Stimulated activated CD4-positive, alpha-beta T cell treated with anti-CD3 and anti-CD28 coated beads, Interleukin-2, amount 100 ng/mL, for 4 hours (primary cell): Measurements from ENCODE around the gene SPSB3.
"Not testable (repeated sequence)": the region's sequence is repeated elsewhere in the genome, so short reads cannot be mapped to it uniquely, and the experiment has no call there.

Source experiments
- DNase-seq: peaks from one replicate; pipeline ENCODE4 v3.0.0-alpha.2; 2020; ENCODE audit warnings: low read depth

Gene SPSB3

GRCh38 chr16:1816396-1817275 is 34.3 kb upstream of the SPSB3 start:
- DNase-seq: no peak

DNA sequence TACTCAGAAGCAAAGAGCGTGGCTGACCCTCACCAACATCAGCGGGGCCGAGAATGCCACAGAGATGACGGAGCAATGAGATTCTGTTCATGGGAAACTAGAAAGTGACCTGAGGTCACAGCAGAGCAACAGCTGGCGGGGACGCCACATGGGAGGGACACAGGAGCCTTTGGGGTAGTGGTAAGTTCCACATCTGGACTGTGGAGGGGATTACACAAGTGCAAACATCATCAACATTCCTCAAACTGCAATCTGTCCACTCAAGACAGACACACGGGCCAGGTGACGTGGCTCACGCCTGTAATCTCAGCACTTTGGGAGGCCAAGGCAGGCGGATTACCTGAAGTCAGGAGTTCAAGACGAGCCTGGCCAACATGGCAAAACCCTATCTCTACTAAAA is 33.1 kb upstream of the SPSB3 start:
- DNase-seq: no peak

DNA sequence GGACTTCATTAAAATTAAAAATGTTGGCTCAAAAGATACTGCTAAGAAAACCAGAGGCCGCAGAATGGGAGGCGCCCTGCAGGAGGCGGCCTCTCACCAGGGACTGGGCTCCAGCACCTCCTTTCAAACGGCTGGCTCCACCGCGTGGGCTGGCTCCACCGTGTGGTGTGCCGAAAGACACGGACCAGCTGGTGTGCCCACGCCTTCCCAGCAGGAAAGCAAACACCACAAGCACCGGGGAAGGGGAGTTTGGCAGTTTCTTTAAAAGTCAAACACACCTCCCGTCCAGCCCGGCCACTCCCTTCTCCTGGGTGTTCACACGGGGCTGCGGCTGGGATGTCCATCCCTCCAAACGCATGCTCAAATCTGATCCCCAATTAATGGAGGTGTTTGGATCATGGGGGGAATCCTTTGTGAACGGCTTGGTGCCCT is 30.4 kb upstream of the SPSB3 start:
- peak; percentile 39 for DNase-seq

DNA sequence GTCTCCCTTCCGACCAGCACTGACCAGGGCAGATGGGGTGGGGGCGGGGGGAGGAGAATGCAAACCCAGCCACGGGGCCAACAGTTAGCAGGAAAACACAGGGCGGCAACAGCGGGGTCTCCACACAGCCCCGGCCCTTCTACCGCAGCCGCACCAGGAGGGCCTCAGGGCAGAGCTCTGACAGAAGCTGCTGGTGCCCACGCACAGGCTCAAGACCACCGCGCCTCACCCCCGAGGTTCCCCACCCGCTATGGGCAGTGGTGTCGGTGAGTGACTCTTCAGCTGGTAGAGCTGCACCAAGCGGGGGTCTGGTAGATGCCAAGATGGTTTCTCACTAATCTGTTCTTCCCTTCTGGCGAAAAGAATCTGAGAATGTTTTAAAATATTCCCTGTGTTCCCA is 28.2 kb upstream of the SPSB3 start:
- no peak for DNase-seq

DNA sequence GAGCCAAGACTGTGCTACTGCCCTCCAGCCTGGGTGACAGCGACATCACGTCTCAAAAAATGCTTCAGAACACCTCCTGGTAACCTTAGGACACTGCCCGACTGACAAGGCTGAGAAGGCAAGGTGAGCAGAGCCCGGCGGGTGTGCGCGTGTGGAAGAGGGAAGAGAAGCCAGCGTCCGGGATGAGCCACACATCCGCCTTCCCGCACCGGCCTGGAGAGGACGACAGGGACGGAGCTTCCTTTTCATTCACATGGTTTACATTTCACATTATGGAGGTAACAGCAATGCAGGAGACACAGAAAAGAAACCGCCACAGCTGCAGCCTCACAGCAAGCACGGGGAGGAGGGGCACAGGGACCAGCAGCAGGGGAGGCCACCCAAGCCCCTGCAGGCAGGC is 27.7 kb upstream of the SPSB3 start:
- DNase-seq: no peak

DNA sequence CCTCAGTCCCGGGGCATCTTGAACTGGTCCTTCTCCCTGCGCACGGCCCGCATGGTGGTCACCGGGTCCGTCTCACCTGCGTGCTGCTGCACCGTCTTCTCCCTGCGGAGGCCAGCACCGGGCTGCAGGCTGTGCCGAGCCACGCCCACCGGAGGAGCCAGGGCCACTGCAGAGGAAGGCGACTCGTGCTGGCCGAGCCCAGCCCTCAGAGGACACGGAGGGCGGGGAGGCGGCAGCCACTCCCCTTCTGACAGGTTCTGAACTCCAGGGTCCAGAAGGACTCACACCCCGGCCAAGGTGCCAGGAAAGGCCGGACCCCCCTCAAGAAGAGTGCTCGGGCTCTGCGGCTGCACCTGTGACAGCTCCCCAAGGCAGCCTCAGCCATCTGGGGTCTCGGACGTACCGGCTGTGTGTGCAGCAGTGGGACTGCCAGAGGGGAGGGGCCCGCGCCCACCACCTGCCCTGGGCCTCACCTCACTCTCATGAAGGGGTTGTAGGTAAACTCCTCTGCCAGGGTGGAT is 27.0 kb upstream of the SPSB3 start:
- DNase-seq: no peak

GRCh38 chr16:1808691-1809090 is 26.3 kb upstream of the SPSB3 start:
- no peak for DNase-seq

DNA sequence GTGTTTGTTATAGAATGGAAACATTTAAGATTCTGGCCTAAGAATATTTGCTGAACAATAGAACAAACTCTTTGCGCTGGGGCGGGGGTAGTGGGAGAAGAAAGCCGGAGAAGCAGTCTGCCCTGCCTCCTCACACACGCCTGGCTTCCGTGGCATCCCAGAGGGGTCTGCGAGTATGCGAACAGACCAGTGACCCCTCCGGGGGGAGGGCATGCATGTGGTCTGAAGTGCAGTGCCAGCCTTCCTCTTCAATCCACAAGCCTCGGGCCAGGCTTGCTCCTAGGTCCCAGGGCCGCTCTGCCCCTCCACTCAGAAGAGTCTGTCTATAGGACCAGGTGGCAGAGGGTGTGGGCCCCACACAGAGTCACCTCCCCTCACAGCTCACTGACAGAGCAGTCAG is 25.3 kb upstream of the SPSB3 start:
- no peak for DNase-seq

DNA sequence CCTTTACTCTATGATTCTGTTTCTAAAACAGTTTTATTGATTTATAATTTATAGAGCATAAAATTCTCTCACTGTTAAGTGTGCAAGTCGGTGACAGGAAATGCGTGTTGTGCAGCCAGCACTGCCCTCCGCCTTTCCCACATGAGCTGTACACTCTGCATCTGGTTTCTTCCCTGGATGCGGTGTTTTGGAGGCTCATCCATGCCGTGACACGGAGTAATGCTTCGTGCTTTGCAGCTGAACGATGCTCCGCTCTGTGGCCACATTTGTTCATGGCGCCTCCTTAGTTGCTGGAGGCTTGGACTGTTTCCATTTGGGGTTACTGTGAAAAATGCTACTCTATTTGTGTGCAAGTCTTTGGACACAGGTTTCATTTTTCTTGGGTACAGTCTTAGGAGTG is 18.3 kb upstream of the SPSB3 start:
- no peak for DNase-seq

DNA sequence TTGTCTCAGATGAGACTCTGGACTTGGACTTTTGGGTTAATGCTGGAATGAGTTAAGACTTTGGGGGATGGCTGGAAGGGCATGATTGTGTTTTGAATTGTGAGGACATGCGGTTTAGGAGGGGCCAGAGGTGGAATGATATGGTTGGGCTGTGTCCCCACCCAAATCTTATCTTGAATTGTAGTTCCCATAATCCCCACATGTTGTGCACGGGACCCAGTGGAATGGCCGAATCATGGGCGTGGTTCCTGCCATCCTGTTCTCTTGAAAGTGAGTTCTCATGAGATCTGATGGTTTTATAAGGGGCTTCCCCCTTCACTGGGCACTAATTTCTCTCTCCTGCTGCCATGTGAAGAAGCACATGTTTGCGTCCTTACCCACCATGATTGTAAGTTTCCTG is 16.9 kb upstream of the SPSB3 start:
- not testable (repeated sequence) for DNase-seq

DNA sequence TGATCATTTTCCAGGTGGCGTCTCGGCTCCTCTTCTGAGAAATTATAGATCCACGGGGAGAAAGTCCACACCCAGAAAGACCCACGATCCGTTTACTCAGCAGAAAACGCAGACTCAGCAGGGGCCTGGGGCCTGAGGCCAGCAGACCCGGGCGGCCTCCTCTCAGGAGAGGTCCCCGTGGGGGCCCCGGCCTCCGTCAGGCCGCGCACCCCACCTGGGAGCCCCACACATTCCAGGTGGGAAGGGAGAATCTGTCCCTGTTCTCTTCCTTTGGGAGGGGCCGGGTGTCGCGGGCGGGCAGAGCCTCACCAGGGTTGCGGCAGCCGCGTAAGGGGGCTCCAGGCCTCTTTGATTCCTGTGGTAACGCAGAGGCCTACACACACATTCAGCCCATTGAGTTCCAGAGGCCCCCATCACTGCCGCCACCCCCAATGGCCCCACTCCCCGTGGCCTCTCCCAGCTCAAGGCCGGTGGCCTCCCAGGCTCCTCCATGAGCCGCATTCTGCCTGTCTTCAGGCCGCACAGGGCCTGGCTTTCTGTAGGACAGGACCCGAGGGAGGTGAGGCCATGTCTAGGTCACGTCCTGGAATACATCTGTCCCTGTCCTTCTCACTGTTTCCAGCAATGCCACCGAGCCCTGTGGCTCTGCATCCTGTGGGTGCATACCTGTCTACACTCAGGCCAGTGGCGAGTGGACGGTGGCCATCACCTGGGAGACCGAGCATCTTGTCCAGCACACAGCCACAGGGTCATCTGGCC is 12.7 kb upstream of the SPSB3 start:
- DNase-seq: no peak

- no peak for DNase-seq
Observed at GRCh38 chr16:1794221-1794871, 12.0 kb upstream of the SPSB3 start.

GRCh38 chr16:1793578-1794220 is 11.3 kb upstream of the SPSB3 start, which contains the start of gene IGFALS:
Gene IGFALS, minus strand, starts transcription at chr16:1793705. Its CDS starts 53 bp downstream, at chr16:1793652.
- no peak for DNase-seq

- DNase-seq: no peak
Observed at GRCh38 chr16:1792836-1793577, 10.6 kb upstream of the SPSB3 start.

DNA sequence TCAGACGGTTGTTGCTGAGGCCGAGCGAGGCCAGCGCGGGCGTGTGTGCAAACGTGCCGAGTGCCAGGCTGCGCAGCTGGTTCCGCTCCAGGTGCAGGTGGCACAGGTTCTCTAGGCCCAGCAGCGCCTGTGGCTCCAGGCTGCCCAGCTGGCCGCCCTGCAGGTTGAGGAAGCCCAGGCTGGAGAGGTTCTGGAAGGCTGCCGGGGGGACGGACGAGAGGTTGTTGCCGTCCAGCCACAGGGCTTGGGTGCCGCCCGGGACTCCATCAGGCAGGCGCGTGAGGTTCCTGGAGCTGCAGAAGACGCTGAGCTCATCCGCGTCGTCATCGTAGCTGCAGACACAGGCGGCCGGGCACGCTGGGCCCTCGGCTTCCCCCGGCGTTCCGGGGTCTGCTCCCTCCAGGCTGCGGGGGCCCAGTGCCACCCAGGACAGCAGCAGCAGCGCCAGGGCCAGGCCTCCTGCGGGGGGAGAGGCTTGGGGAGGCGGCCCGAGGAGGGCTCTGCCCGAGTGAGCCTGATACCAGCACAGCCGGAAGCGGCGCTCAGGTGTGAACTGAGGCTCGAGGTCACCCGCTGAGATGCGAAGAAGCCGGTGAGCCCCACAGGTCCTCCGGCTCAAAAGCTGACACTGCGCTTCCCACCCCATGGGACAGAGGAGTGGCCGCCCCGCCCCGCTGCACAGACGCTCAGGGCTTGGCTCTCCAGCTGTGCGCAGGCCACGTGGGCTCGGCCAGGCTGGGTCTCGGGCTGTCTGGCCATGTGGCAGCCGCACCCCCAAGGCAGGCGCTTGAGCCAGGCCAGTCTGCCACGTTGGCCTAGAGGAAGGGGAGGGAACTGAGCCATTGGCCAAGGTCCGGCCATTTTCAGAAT is 9.8 kb upstream of the SPSB3 start:
- DNase-seq: no peak

DNA sequence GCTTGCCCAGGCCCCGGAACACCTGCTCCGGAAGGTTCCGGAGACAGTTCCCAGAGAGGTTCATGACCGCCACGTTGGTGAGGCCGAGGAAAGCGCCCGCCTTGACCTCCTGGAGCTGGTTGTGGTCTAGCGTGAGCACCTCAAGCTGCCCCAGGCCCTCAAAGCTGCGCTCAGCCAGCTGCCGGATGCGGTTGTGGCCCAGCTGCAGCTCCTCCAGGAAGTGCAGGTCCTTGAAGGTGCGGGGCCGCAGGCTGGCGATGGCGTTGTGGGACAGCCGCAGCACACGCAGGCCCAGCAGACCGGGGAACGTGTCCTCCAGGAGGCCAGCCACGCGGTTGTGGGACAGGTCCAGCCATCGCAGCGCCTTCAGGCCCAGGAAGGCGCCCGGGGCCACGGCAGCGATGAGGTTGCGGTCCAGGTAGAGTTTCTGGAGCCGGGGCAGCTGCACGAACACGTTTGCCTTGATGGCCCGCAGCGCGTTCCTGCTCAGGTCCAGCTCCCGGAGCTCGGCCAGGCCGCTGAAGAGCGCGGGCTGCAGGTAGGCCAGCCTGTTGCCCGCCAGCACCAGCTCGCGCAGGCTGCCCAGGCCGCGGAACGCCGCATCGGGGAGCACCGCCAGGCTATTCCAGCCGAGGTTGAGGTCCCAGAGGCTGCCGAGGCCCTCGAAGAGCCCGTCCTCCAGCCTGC is 9.0 kb upstream of the SPSB3 start:
- no peak for DNase-seq

DNA sequence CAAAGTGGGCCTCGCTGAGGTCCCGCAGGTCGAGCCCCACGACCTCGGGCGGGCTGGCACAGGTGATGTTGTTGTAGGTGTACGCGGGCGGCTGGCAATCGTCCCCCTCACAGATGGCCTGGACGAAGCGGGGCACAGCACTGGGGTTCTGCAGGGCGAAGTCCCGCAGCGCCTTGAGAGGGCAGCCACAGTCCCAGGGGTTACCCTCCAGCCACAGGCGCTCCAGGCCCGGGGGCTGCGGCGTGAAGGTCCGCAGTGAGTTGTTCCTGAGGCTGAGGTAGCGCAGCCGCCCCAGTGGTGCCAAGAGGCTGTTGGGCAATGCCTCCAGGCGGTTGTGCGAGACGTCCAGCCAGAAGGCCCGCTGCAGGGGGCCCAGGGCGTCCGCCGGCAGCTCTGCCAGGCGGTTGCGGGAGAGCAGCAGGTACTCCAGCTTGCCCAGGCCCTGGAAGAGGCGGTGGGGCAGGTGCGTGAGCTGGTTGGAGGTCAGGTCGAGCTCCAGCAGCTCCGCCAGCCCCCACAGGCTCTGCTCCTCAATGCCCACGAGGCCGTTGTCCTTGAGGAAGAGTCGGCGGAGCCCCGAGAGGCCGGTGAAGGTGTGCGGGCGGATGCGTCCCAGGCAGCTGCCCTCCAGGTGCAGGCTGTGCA is 8.4 kb upstream of the SPSB3 start:
- DNase-seq: no peak

DNA sequence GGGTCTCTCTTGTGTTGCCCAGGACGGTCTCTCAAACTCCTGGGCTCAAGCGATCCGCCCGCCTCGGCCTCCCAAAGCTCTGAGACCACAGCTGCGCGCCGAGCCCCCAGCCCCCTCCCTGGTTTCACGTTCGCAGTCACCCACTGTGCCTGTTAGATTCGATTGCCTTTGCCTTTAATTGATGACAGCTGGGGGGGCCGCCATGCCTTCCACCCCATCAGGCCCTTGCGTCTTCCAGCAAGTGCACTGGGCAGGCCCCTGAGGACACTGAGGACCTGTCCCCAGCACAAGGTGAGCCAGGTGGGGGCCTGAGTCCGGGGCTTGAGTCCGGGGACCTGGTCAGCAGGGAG is 7.9 kb upstream of the SPSB3 start:
- DNase-seq: no peak

GRCh38 chr16:1789643-1790045 is 7.3 kb upstream of the SPSB3 start:
- DNase-seq: no peak
